OCI-LY3 (cell line): Measurements from ENCODE around the gene TAF3.

Experiments
- CTCF ChIP-seq: fragments of 200-600, 300-600 bp; sonication (generic); IDR thresholded peaks from 2 replicates; pipeline ENCODE4 v1.5.1; 2014; ENCODE audit warnings: antibody characterized with exemption, low read length, low read depth
- EZH2phosphoT487 ChIP-seq: fragments of 200-600 bp; shearing (Covaris generic); IDR thresholded peaks from 2 replicates; pipeline ENCODE4 v1.6.1; 2018; ENCODE audit warnings: antibody characterized with exemption, mixed run types, low read depth

- TF ChIP-seq CTCF: no peak
- TF ChIP-seq EZH2phosphoT487: no peak
Observed at GRCh38 chr10:7834262-7834661, 16.0 kb downstream of the TAF3 start.
